Fibroblast of upper back skin (primary cell): Measurements from ENCODE around the gene SP9.

ENCODE experiments used
- DNase-seq: peaks from one replicate; pipeline ENCODE4 v3.0.0-alpha.2; 2013

Gene SP9

DNA sequence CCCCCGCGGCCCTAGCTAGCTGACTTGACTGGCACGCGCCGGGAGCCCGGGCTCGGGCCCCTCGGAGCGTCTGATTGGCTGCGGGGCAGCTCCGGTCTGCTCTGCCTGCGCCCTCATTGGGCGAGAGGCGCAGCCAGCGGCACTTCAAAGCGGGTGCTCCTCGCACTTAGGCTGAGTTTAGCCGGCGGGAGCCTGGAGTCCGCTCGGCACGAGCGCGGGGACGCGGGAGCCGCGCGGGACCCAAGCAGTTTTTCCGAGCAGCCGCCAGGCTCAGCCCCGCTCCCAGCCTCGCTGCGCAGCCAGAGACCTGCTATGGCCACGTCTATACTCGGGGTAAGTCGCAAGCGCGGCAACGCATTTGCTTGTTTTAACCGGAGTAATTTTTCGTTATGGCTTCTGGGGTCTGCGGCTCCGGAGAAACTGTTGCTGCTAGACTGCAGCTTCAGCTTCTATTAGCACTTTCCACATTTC lies at the start of gene SP9:
SP9 (plus strand) TSS at position 174 of the 471 bp plus-strand sequence; CDS start at position 313, 139 bp downstream.
- peak; percentile 88 for DNase-seq

DNA sequence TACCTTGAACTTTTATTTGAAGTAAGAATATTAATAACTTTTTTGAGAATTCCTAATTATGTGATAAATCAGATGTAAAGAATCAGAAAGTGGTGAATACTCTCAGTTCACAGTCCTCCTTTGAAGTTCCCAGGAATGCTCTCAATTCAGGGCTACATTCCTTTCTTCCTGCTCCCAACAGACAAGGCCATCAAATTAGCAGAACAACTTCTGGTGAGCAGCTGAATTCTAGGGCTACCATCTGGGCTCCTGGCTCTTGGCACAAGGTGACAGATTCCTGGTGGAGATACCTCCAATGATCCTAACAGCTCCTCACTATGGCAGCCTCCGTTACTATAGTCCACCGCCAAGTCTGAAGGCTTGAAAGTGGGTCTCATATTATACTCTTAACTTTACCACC lies 48.6 kb upstream of the SP9 start:
- DNase-seq = peak; percentile 4

- no peak for DNase-seq
These were observed 41.8 kb upstream of the SP9 start for GRCh38 chr2:174292908-174293307.

GRCh38 chr2:174300114-174300513 lies 34.6 kb upstream of the SP9 start:
- DNase-seq = peak; percentile 14

- DNase-seq = no peak
These were observed 22.0 kb upstream of the SP9 start for GRCh38 chr2:174312581-174313234.

DNA sequence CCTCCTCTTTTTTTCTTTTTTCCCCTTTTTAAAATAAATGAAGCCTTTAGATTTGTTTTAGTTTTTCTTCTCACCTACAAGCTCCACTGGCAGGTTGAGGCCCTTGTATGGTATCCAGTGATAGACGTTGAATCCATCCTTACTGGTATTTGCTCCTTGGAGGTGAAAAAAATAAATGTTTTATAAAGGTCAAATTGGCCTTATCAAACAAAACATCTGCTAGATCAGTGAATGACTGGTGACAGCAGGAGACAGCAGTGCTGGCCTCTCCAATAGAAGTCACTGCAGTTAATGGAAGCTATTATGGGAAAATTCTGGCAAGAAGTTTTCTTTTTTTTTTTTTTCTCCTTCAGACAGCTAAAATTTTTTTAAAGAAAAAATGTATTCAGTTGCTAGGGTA lies 12.6 kb upstream of the SP9 start:
- no peak for DNase-seq

DNA sequence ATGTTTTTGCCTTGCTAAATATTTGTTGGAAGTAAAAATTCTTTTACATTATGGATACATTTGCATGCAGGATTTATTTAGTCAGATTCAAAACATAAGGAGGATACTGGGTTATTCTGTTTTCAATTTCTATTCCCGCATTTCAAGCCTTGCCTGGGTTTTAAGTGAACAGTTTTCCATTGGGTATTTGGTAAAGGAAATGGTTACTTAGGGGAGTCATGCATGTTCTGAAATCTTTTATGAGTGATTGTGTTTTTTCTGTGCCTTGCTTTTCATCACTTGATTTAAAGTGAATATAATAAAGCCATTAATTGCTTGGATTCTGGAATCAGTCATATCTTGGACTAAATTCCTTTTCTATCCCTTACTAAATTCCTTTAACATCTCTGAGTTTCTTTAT lies 12.0 kb upstream of the SP9 start:
- DNase-seq = peak; percentile 83

DNA sequence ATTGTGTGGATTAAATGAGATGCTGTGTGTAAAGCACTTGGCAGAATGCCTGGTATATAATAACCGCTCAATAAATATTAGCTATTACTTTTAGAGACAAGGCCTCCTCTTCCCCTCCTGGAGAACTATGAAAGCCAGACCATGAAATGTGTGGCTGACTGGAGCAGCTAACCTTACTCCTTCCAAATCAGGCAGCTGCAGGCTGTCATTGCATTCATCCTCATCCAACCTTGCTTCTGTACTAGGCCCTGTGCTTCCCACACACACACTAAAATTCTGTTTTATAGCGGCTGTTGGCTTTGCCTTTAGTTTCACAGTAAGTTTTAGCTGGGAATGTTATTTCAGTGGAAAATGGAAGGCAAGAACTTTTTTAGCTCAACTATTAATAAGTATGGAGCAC lies 10.2 kb upstream of the SP9 start:
- no peak for DNase-seq

GRCh38 chr2:174325373-174326160 lies 9.2 kb upstream of the SP9 start:
- no peak for DNase-seq

DNA sequence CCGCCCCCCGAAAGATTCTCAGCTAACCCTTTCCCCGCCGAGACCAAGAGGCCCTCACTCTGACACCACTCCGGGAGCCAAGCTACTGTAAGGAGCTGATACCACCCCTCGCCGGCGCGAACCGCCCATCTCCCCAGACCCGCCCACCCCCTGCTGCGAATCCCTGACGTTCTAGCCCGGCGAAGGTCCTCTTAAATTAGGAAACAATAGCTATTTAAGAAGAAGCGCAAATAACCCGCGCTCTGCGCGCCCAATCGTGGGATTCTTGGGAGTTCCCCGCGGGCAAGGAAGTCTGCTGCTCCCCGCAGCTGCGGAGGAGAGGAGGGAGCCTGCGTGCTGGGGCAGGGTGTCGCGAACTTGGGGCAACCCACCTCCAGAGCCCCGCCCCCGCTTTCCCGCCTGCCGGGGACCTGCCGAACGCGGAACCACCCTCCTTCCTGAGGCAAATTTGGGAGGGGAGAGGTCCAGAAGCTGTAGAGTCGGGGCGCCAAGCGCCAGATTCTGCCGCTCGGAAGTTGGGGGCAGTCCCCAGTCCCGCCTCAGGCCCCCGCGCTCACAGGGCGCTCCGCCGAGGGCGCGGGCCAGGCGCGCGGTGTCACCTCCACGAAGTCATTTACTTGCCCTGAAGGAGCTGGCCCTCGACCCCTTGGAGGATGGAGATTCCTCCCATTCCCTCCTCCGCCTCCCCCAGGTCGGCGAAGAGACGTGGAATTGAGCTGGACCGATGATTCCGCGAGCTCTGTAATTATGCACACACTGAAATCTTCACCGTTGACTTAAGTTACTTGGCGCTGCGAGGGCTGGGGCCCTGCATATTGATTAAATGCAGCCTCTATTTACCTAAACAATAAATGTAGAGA lies 8.4 kb upstream of the SP9 start:
- DNase-seq = no peak

GRCh38 chr2:174327021-174327840 lies 7.5 kb upstream of the SP9 start:
- DNase-seq = no peak

DNA sequence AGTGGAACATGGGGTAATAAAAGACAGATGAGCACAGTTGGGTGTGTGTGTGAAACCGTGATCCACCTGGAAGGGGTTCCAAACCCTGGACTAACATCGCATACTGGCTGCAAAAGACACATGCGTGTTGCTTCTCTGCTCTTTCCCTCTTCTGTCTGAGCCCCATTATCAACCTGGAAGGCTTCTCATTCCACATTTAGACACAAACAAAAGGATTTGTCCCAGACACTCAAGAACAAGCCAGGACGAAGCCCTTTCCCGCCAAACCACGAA lies 7.0 kb upstream of the SP9 start:
- no peak for DNase-seq

DNA sequence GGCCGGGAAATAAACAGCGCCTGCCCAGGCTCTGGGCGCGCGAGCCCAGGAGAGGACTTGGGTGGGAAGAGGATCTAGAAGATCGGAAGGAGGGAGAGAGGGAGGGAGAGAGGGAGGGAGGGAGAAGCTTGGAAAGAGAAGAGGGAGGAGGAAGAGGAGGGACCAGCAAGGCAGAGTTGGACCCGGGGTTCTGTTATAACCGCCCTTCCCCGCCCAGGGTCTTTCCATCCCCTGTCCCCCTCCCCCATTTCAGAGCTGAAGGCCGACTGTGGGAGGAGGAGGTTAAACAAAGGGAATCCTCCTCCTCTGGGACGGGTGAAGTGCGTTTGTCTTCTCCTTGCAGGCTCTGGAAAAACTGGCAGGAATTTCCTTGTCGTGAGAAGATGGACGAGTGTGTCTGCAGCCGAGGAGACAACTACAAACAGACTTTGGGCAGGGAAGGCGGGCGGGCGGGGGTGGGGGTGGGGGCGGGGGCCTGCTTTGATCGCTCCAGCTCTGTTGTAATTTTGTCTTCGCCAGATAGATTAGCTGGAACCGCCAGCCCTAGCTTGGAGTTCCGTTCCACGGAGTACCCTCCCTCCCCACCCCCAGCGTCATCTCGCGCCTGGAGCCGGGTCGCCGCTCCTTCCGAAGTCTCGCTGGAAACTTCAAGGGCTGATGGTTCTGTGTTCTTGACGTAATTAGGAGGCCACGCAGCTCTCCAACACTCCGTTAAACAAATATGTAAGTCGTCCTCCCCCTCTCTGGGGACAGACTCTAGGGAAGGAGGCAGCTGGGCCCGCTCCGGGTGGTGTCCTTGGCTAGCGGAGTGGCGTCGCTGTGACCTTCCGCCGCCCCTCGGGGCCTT lies 6.4 kb upstream of the SP9 start:
- no peak for DNase-seq

DNA sequence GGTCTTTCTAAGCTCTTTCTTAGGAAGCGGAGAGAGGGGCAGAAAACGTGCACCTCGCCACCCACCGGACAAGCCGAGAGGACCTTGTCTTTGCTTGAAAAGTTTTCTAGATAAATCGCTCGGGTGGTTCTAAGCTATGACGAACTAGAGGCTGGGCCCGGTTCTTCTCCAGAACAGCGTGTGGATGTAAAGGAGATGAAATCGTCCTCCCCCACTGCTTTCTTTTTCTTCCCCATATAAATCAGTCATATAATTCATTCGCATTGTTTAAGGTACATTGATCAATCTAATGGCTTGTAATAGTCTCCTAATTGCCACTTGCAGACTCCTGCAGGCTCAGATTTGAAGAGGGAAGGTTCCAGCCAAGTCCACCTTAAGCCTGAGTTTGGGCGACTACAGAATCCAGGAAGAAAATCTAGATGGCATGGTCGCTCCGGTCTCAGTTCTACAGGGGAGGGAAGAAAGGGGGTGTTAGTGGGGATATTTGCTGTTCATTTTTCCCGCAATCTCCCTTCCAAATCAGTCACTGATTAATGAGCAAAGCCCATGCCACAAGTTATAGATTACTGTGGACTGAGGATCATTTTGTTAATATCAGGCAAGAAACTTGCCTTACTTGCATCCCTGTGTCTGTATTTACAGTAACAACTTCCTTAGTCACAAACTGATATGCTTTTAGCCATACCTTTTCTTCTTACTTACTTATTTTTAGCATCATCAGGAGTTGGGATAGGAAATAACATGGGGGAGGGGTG lies 5.6 kb upstream of the SP9 start:
- DNase-seq = no peak

DNA sequence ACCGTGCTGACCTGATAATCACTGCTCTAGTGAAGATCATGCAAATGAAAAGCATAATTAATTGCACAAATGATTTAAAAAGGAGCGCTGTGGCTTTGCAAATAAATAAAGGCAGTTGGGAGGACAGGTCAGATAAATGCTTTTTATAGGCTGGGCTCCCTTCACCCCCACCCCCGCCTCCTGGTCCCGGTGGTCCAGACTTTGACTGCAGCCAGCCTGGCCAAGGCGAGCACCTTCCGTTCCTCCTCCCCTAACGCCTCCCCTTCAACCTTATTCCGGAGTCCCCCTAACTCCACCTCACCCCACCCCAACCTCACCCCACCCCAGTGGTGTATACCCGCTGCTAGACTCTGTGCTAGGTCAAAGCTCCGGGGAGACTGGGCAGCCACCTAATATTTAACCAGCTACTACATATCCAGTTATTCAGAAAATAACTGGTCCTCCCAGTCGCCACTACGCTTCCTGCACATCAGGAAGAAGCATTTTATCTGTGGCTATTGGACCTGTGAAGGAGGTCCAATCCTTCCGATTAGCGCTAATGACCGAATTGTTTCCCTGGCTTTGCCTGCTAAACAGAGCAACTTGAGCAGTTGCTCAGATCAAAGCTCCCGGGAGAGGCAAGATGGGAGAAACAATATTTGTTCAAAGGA lies 3.7 kb upstream of the SP9 start:
- no peak for DNase-seq

GRCh38 chr2:174331595-174332216 lies 3.0 kb upstream of the SP9 start:
- DNase-seq = no peak

- DNase-seq = no peak
These were observed 2.4 kb upstream of the SP9 start for GRCh38 chr2:174332217-174332963.

- no peak for DNase-seq
These were observed 1.8 kb upstream of the SP9 start for GRCh38 chr2:174333017-174333371.
